HEK293 (cell line): ENCODE measurements around the gene GPSM1.

Experiments used
- CTCF ChIA-PET: fragments of 350-600 bp; formaldehyde crosslinking; extraction: SDS; loops from one replicate; lab custom pipeline; 2021; ENCODE audit warnings: antibody characterized with exemption; lab: Yijun Ruan, JAX
- POLR2A ChIA-PET: fragments of 300-600 bp; formaldehyde crosslinking; extraction: SDS; loops from one replicate; lab custom pipeline; 2020; ENCODE audit warnings: antibody characterized with exemption, inconsistent platforms; lab: Yijun Ruan, JAX
- H3K27ac ChIP-seq: fragments of 200-500 bp; sonication (Bioruptor generic); 2 replicates; pipeline ENCODE4 v1.5.1; 2014; ENCODE audit warnings: low read depth, low read length, control low read depth, inconsistent platforms; ENCODE audit errors: extremely low read depth
- H3K36me3 ChIP-seq, 2 experiments: fragments of 200-500 bp in 1 of 2; sonication (Bioruptor generic) in 1 of 2; 1 replicate in 1 of 2; 2 replicates in 1 of 2; pipeline ENCODE4 v1.5.1; 2014 to 2017; ENCODE audit warnings: inconsistent platforms in 2 of 2, low read length in 2 of 2; ENCODE audit not compliant: control insufficient read depth in 2 of 2, insufficient read depth in 1 of 2
- H3K4me1 ChIP-seq: fragments of 200-500 bp; sonication (Bioruptor generic); 2 replicates; pipeline ENCODE4 v1.5.1; 2014; ENCODE audit warnings: mild to moderate bottlenecking, low read length, inconsistent platforms; ENCODE audit not compliant: control insufficient read depth, insufficient read depth
- H3K4me3 ChIP-seq: 2 replicates; pipeline ENCODE4 v1.5.1; 2011; ENCODE audit warnings: low read depth, mild to moderate bottlenecking, control low read depth, low read length, moderate library complexity
- H3K9me3 ChIP-seq: fragments of 200-500 bp; sonication (Bioruptor generic); 2 replicates; pipeline ENCODE4 v1.5.1; 2014; ENCODE audit warnings: low read depth, low read length, inconsistent platforms; ENCODE audit not compliant: control insufficient read depth, insufficient read depth
- EGR2 ChIP-seq: fragments of 450-650 bp; formaldehyde crosslinking; IDR thresholded peaks from 2 replicates; pipeline ENCODE4 v1.5.1; 2016; ENCODE audit warnings: low read depth, missing biosample characterization, missing genetic modification characterization
- GLIS1 ChIP-seq: fragments of 450-650 bp; formaldehyde crosslinking; IDR thresholded peaks from 2 replicates; pipeline ENCODE4 v1.5.1; 2016; ENCODE audit warnings: missing biosample characterization, missing genetic modification characterization
- GLIS2 ChIP-seq: fragments of 450-650 bp; formaldehyde crosslinking; IDR thresholded peaks from 2 replicates; pipeline ENCODE4 v1.5.1; 2016; ENCODE audit warnings: missing biosample characterization, missing genetic modification characterization
- KLF1 ChIP-seq: fragments of 450-650 bp; formaldehyde crosslinking; IDR thresholded peaks from 2 replicates; pipeline ENCODE4 v1.5.1; 2016; ENCODE audit warnings: missing biosample characterization, missing genetic modification characterization
- OSR2 ChIP-seq: fragments of 450-650 bp; formaldehyde crosslinking; IDR thresholded peaks from 2 replicates; pipeline ENCODE4 v1.5.1; 2016; ENCODE audit warnings: missing biosample characterization, missing genetic modification characterization
- SP2 ChIP-seq: fragments of 450-650 bp; formaldehyde crosslinking; IDR thresholded peaks from 2 replicates; pipeline ENCODE4 v1.5.1; 2016; ENCODE audit warnings: missing biosample characterization, missing genetic modification characterization
- WT1 ChIP-seq: fragments of 450-650 bp; formaldehyde crosslinking; IDR thresholded peaks from 2 replicates; pipeline ENCODE4 v1.5.1; 2016; ENCODE audit warnings: missing biosample characterization, missing genetic modification characterization
- ZBTB17 ChIP-seq: fragments of 450-650 bp; formaldehyde crosslinking; IDR thresholded peaks from 2 replicates; pipeline ENCODE4 v1.5.1; 2016; ENCODE audit warnings: missing biosample characterization, missing genetic modification characterization
- ZBTB21 ChIP-seq: fragments of 450-650 bp; formaldehyde crosslinking; IDR thresholded peaks from 2 replicates; pipeline ENCODE4 v1.5.1; 2017; ENCODE audit warnings: missing biosample characterization, missing genetic modification characterization
- ZBTB8A ChIP-seq: fragments of 450-650 bp; formaldehyde crosslinking; IDR thresholded peaks from 2 replicates; pipeline ENCODE4 v1.5.1; 2016; ENCODE audit warnings: missing biosample characterization, missing genetic modification characterization
- ZIC2 ChIP-seq: fragments of 450-650 bp; formaldehyde crosslinking; IDR thresholded peaks from 2 replicates; pipeline ENCODE4 v1.5.1; 2016; ENCODE audit warnings: missing biosample characterization, missing genetic modification characterization
- ZNF112 ChIP-seq: fragments of 450-650 bp; formaldehyde crosslinking; IDR thresholded peaks from 2 replicates; pipeline ENCODE4 v1.5.0; 2017; ENCODE audit warnings: missing biosample characterization, missing genetic modification characterization
- ZNF138 ChIP-seq: fragments of 450-650 bp; formaldehyde crosslinking; IDR thresholded peaks from 2 replicates; pipeline ENCODE4 v1.5.1; 2016; ENCODE audit warnings: missing biosample characterization, missing genetic modification characterization, borderline replicate concordance
- ZNF202 ChIP-seq: fragments of 450-650 bp; formaldehyde crosslinking; IDR thresholded peaks from 2 replicates; pipeline ENCODE4 v1.5.1; 2016; ENCODE audit warnings: missing biosample characterization, missing genetic modification characterization, borderline replicate concordance
- ZNF211 ChIP-seq: fragments of 450-650 bp; formaldehyde crosslinking; IDR thresholded peaks from 2 replicates; pipeline ENCODE4 v1.5.1; 2016; ENCODE audit warnings: low read depth, missing biosample characterization, missing genetic modification characterization
- ZNF341 ChIP-seq: fragments of 450-650 bp; formaldehyde crosslinking; IDR thresholded peaks from 2 replicates; pipeline ENCODE4; 2016; ENCODE audit warnings: low read depth, missing biosample characterization, missing genetic modification characterization
- ZNF354C ChIP-seq: fragments of 450-650 bp; formaldehyde crosslinking; IDR thresholded peaks from 2 replicates; pipeline ENCODE4 v1.5.1; 2016; ENCODE audit warnings: missing biosample characterization, missing genetic modification characterization, low read depth, borderline replicate concordance
- ZNF548 ChIP-seq: fragments of 450-650 bp; formaldehyde crosslinking; IDR thresholded peaks from 2 replicates; pipeline ENCODE4 v1.5.1; 2016; ENCODE audit warnings: missing biosample characterization, missing genetic modification characterization
- ZNF600 ChIP-seq: fragments of 450-650 bp; formaldehyde crosslinking; IDR thresholded peaks from 2 replicates; pipeline ENCODE4 v1.5.1; 2016; ENCODE audit warnings: missing biosample characterization, missing genetic modification characterization
- ZNF670 ChIP-seq: fragments of 450-650 bp; formaldehyde crosslinking; IDR thresholded peaks from 2 replicates; pipeline ENCODE4 v1.5.1; 2016; ENCODE audit warnings: missing biosample characterization, missing genetic modification characterization, low read depth
- ZNF747 ChIP-seq: fragments of 450-650 bp; formaldehyde crosslinking; IDR thresholded peaks from 2 replicates; pipeline ENCODE4 v1.5.1; 2016; ENCODE audit warnings: missing biosample characterization, missing genetic modification characterization
- TF ChIP-seq, protein P1 (sequence below): fragments of 450-650 bp; formaldehyde crosslinking; IDR thresholded peaks from 2 replicates; pipeline ENCODE4 v1.5.1; 2016; ENCODE audit warnings: missing biosample characterization, missing genetic modification characterization
- TF ChIP-seq, protein P2 (sequence below): fragments of 450-650 bp; formaldehyde crosslinking; IDR thresholded peaks from 2 replicates; pipeline ENCODE4 v1.5.1; 2017; ENCODE audit warnings: missing biosample characterization, missing genetic modification characterization
- TF ChIP-seq, protein P3 (sequence below): fragments of 450-650 bp; formaldehyde crosslinking; IDR thresholded peaks from 2 replicates; pipeline ENCODE4 v1.5.1; 2016; ENCODE audit warnings: missing biosample characterization, missing genetic modification characterization
- TF ChIP-seq, protein P4 (sequence below): fragments of 450-650 bp; formaldehyde crosslinking; IDR thresholded peaks from 2 replicates; pipeline ENCODE4 v1.5.1; 2016; ENCODE audit warnings: missing biosample characterization, missing genetic modification characterization
- TF ChIP-seq, protein P5 (sequence below): fragments of 450-650 bp; formaldehyde crosslinking; IDR thresholded peaks from 2 replicates; pipeline ENCODE4 v1.5.1; 2016; ENCODE audit warnings: missing biosample characterization, missing genetic modification characterization
- TF ChIP-seq, protein P6 (sequence below): fragments of 450-650 bp; formaldehyde crosslinking; IDR thresholded peaks from 2 replicates; pipeline ENCODE4 v1.5.1; 2016; ENCODE audit warnings: missing biosample characterization, missing genetic modification characterization

The GPSM1 gene

DNA sequence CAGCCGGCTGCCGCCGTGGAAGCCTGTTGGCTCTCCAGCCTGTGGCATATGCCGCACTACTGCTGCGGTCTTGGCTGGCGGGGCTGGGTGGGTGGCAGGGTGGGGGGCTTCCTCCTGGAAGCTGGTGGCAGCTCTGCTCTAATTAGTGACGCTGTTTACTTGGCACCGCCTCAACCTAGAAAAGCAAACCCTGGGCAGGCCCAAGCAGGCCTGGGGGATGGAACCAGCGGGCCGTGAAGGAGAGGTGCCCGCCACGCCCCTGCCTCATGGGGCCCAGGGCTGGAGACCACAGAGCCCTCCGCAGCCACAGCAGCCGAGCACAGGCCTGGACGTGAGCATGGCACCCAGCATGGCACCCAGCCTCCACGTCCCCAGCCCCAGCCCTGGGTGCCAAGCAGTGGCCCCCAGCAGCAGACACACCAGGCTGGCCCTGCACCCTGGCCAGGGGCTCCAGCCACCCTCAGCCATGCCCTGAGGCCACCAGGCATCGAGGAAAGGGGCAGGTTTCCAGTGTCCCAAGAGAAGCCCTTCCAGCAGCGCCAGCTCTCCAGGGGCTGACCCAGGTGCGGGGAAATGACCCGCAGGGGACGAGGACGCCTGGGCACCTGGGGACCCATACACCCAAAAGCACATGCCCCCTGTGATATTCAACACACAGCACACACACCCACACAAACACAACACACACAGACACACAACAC, 18.1 kb upstream of the GPSM1 start:
- Histone ChIP-seq H3K4me1 (no peaks in the 10 kb centered on the region), H3K9me3 (no peaks in the 10 kb centered on the region), H3K4me3 (no peak overlapping the region), H3K36me3 (no peaks in the 10 kb centered on the region), H3K27ac (no peak overlapping the region)
- ChIA-PET POLR2A (no interaction called here), CTCF (no interaction called here)
- TF ChIP-seq GLIS1 (tag by site-specific recombination) (0 out of 2 replicates have a peak, but pooled peaks have one; percentile 12), EGR2 (tag by site-specific recombination) (0 out of 2 replicates have a peak, but pooled peaks have one; percentile 8), GLIS2 (peak; percentile 74), ZBTB8A (tag by site-specific recombination) (peak; percentile 93), ZNF112 (tag by site-specific recombination) (no peak), ZNF747 (tag by site-specific recombination) (no peak), ZNF600 (tag by site-specific recombination) (peak; percentile 30; the same call in 1 of the 2 replicates), OSR2 (tag by site-specific recombination) (peak; percentile 28; the same call in 1 of the 2 replicates), ZBTB17 (tag by site-specific recombination) (0 out of 2 replicates have a peak, but pooled peaks have one; percentile 5), KLF1 (peak; percentile 77), ZNF211 (no peak), WT1 (tag by site-specific recombination) (no peak), ZNF341 (tag by site-specific recombination) (0 out of 2 replicates have a peak, but pooled peaks have one; percentile 21), SP2 (tag by site-specific recombination) (peak; percentile 37; the same call in 1 of the 2 replicates), ZIC2 (tag by site-specific recombination) (peak; percentile 39), ZNF670 (no peak), ZNF354C (tag by site-specific recombination) (no peak), ZBTB21 (tag by site-specific recombination) (no peak), ZNF202 (tag by site-specific recombination) (no peak), ZNF138 (no peak), ZNF548 (tag by site-specific recombination) (no peak)
- TF ChIP-seq, protein P1, sequence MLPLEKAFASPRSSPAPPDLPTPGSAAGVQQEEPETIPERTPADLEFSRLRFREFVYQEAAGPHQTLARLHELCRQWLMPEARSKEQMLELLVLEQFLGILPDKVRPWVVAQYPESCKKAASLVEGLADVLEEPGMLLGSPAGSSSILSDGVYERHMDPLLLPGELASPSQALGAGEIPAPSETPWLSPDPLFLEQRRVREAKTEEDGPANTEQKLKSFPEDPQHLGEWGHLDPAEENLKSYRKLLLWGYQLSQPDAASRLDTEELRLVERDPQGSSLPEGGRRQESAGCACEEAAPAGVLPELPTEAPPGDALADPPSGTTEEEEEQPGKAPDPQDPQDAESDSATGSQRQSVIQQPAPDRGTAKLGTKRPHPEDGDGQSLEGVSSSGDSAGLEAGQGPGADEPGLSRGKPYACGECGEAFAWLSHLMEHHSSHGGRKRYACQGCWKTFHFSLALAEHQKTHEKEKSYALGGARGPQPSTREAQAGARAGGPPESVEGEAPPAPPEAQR (tag by site-specific recombination): no peak
- TF ChIP-seq, protein P2, sequence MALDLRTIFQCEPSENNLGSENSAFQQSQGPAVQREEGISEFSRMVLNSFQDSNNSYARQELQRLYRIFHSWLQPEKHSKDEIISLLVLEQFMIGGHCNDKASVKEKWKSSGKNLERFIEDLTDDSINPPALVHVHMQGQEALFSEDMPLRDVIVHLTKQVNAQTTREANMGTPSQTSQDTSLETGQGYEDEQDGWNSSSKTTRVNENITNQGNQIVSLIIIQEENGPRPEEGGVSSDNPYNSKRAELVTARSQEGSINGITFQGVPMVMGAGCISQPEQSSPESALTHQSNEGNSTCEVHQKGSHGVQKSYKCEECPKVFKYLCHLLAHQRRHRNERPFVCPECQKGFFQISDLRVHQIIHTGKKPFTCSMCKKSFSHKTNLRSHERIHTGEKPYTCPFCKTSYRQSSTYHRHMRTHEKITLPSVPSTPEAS: no peak
- TF ChIP-seq, protein P3, sequence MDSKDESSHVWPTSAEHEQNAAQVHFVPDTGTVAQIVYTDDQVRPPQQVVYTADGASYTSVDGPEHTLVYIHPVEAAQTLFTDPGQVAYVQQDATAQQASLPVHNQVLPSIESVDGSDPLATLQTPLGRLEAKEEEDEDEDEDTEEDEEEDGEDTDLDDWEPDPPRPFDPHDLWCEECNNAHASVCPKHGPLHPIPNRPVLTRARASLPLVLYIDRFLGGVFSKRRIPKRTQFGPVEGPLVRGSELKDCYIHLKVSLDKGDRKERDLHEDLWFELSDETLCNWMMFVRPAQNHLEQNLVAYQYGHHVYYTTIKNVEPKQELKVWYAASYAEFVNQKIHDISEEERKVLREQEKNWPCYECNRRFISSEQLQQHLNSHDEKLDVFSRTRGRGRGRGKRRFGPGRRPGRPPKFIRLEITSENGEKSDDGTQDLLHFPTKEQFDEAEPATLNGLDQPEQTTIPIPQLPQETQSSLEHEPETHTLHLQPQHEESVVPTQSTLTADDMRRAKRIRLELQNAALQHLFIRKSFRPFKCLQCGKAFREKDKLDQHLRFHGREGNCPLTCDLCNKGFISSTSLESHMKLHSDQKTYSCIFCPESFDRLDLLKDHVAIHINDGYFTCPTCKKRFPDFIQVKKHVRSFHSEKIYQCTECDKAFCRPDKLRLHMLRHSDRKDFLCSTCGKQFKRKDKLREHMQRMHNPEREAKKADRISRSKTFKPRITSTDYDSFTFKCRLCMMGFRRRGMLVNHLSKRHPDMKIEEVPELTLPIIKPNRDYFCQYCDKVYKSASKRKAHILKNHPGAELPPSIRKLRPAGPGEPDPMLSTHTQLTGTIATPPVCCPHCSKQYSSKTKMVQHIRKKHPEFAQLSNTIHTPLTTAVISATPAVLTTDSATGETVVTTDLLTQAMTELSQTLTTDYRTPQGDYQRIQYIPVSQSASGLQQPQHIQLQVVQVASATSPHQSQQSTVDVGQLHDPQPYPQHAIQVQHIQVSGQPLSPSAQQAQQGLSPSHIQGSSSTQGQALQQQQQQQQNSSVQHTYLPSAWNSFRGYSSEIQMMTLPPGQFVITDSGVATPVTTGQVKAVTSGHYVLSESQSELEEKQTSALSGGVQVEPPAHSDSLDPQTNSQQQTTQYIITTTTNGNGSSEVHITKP (tag by site-specific recombination): peak; percentile 50
- TF ChIP-seq, protein P4, sequence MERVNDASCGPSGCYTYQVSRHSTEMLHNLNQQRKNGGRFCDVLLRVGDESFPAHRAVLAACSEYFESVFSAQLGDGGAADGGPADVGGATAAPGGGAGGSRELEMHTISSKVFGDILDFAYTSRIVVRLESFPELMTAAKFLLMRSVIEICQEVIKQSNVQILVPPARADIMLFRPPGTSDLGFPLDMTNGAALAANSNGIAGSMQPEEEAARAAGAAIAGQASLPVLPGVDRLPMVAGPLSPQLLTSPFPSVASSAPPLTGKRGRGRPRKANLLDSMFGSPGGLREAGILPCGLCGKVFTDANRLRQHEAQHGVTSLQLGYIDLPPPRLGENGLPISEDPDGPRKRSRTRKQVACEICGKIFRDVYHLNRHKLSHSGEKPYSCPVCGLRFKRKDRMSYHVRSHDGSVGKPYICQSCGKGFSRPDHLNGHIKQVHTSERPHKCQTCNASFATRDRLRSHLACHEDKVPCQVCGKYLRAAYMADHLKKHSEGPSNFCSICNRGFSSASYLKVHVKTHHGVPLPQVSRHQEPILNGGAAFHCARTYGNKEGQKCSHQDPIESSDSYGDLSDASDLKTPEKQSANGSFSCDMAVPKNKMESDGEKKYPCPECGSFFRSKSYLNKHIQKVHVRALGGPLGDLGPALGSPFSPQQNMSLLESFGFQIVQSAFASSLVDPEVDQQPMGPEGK (tag by site-specific recombination): peak; percentile 87
- TF ChIP-seq, protein P5, sequence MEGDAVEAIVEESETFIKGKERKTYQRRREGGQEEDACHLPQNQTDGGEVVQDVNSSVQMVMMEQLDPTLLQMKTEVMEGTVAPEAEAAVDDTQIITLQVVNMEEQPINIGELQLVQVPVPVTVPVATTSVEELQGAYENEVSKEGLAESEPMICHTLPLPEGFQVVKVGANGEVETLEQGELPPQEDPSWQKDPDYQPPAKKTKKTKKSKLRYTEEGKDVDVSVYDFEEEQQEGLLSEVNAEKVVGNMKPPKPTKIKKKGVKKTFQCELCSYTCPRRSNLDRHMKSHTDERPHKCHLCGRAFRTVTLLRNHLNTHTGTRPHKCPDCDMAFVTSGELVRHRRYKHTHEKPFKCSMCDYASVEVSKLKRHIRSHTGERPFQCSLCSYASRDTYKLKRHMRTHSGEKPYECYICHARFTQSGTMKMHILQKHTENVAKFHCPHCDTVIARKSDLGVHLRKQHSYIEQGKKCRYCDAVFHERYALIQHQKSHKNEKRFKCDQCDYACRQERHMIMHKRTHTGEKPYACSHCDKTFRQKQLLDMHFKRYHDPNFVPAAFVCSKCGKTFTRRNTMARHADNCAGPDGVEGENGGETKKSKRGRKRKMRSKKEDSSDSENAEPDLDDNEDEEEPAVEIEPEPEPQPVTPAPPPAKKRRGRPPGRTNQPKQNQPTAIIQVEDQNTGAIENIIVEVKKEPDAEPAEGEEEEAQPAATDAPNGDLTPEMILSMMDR: no peak
- TF ChIP-seq, protein P6, sequence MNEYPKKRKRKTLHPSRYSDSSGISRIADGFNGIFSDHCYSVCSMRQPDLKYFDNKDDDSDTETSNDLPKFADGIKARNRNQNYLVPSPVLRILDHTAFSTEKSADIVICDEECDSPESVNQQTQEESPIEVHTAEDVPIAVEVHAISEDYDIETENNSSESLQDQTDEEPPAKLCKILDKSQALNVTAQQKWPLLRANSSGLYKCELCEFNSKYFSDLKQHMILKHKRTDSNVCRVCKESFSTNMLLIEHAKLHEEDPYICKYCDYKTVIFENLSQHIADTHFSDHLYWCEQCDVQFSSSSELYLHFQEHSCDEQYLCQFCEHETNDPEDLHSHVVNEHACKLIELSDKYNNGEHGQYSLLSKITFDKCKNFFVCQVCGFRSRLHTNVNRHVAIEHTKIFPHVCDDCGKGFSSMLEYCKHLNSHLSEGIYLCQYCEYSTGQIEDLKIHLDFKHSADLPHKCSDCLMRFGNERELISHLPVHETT: no peak
